ENCODE measurements around the gene KCNK3.
"Not testable (repeated sequence)": the region's sequence is repeated elsewhere in the genome, so short reads cannot be mapped to it uniquely, and the experiment has no call there.

Gene KCNK3

GRCh38 chr2:26745609-26746327 lies 53.2 kb downstream of the KCNK3 start:
- no peak for TF ChIP-seq POLR2A (IDR thresholded peaks at IDR 0.05; ENCODE audit: low read length)
- no peak for TF ChIP-seq GATA1 (IDR thresholded peaks at IDR 0.05; ENCODE audit: low read depth, low read length)
- DNase-seq = peak; percentile 76 to 91

GRCh38 chr2:26746934-26747333 lies 54.4 kb downstream of the KCNK3 start:
- no peak for TF ChIP-seq GATA1 (IDR thresholded peaks at IDR 0.05; ENCODE audit: low read depth, low read length)
- TF ChIP-seq POLR2A (IDR thresholded peaks at IDR 0.05; ENCODE audit: low read length) = no peak
- DNase-seq = no peak

DNA sequence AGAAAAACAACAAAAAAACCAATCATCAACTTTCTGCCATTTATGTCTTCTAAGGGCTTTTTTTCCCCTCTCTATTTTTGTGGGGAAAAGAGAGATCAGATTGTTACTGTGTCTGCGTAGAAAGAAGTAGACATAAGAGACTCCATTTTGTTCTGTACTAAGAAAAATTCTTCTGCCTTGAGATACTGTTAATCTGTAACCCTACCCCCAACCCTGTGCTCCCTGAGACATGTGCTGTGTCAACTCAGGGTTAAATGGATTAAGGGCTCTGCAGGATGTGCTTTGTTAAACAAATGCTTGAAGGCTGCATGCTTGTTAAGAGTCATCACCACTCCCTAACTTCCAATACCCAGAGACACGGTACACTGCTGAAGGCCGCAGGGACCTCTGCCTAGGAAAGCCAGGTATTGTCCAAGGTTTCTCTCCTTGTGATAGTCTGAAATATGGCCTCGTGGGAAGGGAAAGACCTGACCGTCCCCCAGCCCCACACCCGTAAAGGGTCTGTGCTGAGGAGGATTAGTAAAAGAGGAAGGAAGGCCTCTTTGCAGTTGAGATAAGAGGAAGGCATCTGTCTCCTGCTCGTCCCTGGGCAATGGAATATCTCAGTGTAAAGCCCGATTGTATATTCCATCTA lies 57.4 kb downstream of the KCNK3 start:
- not testable (repeated sequence) for DNase-seq

- not testable (repeated sequence) for DNase-seq
These were observed 57.9 kb downstream of the KCNK3 start for GRCh38 chr2:26750467-26750866.

DNA sequence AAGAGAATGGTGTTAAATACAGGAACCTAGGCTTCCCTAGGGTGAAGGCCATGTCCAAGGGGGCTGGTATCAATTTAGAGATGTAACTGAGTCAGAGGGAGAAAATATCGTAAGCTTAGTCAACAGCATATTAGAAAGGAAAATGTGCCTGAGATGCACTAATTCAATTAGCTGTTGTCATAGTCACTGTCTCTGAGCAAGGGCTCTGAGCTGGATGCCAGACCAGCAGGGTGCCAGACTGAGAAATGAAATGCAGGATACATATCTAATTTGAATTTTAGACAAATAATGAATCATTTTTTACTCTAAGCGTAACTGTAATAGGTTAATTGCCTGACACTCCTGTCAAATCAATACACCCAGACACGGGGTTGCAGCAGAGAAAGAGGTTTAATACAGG lies 60.1 kb downstream of the KCNK3 start:
- no peak for DNase-seq
- no peak for TF ChIP-seq POLR2A (IDR thresholded peaks at IDR 0.05; ENCODE audit: low read length)
- no peak for TF ChIP-seq GATA1 (IDR thresholded peaks at IDR 0.05; ENCODE audit: low read depth, low read length)

- TF ChIP-seq GATA1 (IDR thresholded peaks at IDR 0.05; ENCODE audit: low read depth, low read length) = no peak
- TF ChIP-seq POLR2A (IDR thresholded peaks at IDR 0.05; ENCODE audit: low read length) = no peak
- no peak for DNase-seq
These were observed 62.0 kb downstream of the KCNK3 start for GRCh38 chr2:26754539-26754938.

DNA sequence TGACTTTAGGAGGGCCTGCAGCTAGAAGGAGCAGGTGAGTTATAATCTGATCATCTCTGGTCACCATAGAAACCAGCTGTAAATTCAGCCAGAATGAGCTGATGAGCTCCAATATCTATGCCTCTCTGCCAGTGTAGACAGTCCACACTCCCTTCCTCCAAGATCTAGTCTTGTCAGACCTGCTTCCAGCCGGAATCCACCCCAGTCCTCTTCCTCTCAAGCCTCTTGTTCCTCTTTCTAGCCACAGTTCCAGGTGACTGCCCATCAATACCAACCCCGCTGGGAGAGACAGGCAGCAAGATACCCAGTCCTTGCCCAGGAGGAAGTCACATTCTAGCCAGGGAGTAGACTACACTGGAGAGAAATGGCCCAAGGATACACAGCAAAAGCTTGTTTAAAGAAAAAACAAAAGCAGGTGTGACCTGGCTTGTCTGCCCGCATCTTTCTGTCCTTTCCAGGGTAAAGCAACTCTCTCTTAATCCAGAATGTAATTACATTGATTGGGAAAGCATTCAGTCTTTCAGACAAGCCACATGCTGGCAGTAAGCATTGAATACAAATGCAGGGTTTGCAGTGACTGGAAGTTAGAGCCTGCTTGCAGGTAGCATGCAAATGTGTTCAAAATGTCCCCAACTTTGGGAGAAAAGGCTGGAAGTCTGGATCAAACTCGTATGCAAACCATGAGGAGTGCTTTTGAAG lies 62.6 kb downstream of the KCNK3 start:
- TF ChIP-seq GATA1 (IDR thresholded peaks at IDR 0.05; ENCODE audit: low read depth, low read length) = no peak
- TF ChIP-seq POLR2A (IDR thresholded peaks at IDR 0.05; ENCODE audit: low read length) = no peak
- no peak for DNase-seq

- TF ChIP-seq POLR2A (IDR thresholded peaks at IDR 0.05; ENCODE audit: low read length) (no peak), GATA1 (IDR thresholded peaks at IDR 0.05; ENCODE audit: low read depth, low read length) (no peak)
- DNase-seq = no peak
These were observed 63.8 kb downstream of the KCNK3 start for GRCh38 chr2:26756337-26756736.

- TF ChIP-seq GATA1 (IDR thresholded peaks at IDR 0.05; ENCODE audit: low read depth, low read length) (no peak), POLR2A (IDR thresholded peaks at IDR 0.05; ENCODE audit: low read length) (no peak)
- DNase-seq = peak; percentile 30 to 72
These were observed 65.6 kb downstream of the KCNK3 start for GRCh38 chr2:26757873-26758789.

GRCh38 chr2:26758790-26759321 lies 66.3 kb downstream of the KCNK3 start:
- no peak for DNase-seq
- no peak for TF ChIP-seq POLR2A (IDR thresholded peaks at IDR 0.05; ENCODE audit: low read length)
- no peak for TF ChIP-seq GATA1 (IDR thresholded peaks at IDR 0.05; ENCODE audit: low read depth, low read length)

- no peak for DNase-seq
- TF ChIP-seq POLR2A (IDR thresholded peaks at IDR 0.05; ENCODE audit: low read length) (no peak), GATA1 (IDR thresholded peaks at IDR 0.05; ENCODE audit: low read depth, low read length) (no peak)
These were observed 67.3 kb downstream of the KCNK3 start for GRCh38 chr2:26759845-26760244.

DNA sequence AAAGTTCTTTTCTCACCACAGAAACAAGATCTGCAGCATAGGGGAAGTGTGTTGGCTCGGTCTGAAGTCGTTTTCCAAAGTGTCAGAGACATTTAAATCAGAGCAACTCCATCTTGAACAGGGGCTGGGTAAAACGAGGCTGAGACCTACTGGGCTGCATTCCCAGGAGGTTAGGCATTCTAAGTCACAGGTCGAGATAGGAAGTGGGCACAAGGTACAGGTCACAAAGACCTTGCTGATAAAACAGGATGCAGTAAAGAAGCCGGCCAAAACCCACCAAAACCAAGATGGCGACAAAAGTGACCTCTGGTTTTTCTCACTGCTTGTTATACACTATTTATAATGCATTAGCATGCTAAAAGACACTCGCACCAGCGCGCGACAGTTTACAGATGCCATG lies 68.5 kb downstream of the KCNK3 start:
- DNase-seq = not testable (repeated sequence)

DNA sequence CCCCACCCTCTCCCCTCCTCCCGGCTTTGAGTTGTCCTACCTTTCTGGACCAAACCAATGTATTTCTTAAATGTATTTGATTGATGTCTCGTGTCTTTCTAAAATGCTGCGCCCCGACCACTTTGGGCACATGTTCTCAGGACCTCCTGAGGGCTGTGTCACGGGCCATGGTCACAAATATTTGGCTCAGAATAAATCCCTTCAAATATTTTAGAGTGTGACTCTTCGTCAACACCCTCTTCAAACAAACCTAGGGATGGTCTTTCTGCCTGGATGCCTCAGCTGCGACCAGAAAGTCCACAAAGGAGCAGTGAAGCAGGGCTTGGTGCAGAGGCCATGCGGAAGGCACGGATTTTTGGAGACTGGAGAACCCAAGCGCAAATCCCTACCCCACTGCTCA lies 70.5 kb downstream of the KCNK3 start:
- TF ChIP-seq POLR2A (IDR thresholded peaks at IDR 0.05; ENCODE audit: low read length) = no peak
- TF ChIP-seq GATA1 (IDR thresholded peaks at IDR 0.05; ENCODE audit: low read depth, low read length) = no peak
- no peak for DNase-seq

All from erythroblast (primary cell).